ENCODE results near the gene RBM26. TPM values are rescaled to one million over a fixed set of nuclear protein-coding genes. Genes with fewer than 3 reads are reported as not detected.
"Not testable (repeated sequence)": the region's sequence is repeated elsewhere in the genome, so short reads cannot be mapped to it uniquely, and the experiment has no call there.

RBM26 gene
- total RNA-seq, 4 donors from 2014 or later, result 34.8 to 96.6 (median 44.5) TPM

- Histone ChIP-seq H3K27me3 (no peaks in the 10 kb centered on the region), H3K9me3 (no peaks in the 10 kb centered on the region), H3K4me3 (no peak overlapping the region), H3K36me3 (no peaks in the 10 kb centered on the region), H3K4me1 (no peaks in the 10 kb centered on the region), H3K27ac (no peak overlapping the region)
- no peak for DNase-seq
- TF ChIP-seq POLR2A (IDR thresholded peaks at IDR 0.05) (no peak), CTCF (IDR thresholded peaks at IDR 0.05) (no peak)
These were observed 120.9 kb downstream of the RBM26 start for GRCh38 chr13:79285159-79285558.

- TF ChIP-seq POLR2A (IDR thresholded peaks at IDR 0.05) (no peak), CTCF (IDR thresholded peaks at IDR 0.05) (no peak)
- no peak for DNase-seq
- Histone ChIP-seq H3K4me3 (no peak overlapping the region), H3K27ac (no peak overlapping the region), H3K27me3 (no peaks in the 10 kb centered on the region), H3K4me1 (no peaks in the 10 kb centered on the region), H3K36me3 (no peaks in the 10 kb centered on the region), H3K9me3 (no peaks in the 10 kb centered on the region)
These were observed 122.3 kb downstream of the RBM26 start for GRCh38 chr13:79283742-79284141.

GRCh38 chr13:79282976-79283375 is 123.1 kb downstream of the RBM26 start:
- Histone ChIP-seq H3K27ac (no peak overlapping the region), H3K36me3 (no peaks in the 10 kb centered on the region), H3K4me3 (no peak overlapping the region), H3K27me3 (no peaks in the 10 kb centered on the region), H3K9me3 (no peaks in the 10 kb centered on the region), H3K4me1 (no peaks in the 10 kb centered on the region)
- TF ChIP-seq CTCF (IDR thresholded peaks at IDR 0.05) (no peak), POLR2A (IDR thresholded peaks at IDR 0.05) (no peak)
- no peak for DNase-seq

GRCh38 chr13:79282508-79282907 is 123.5 kb downstream of the RBM26 start:
- H3K27ac ChIP-seq, result no peak overlapping the region
- H3K4me3 ChIP-seq, result no peak overlapping the region
- no peaks in the 10 kb centered on the region for H3K27me3 ChIP-seq
- DNase-seq, result no peak
- H3K4me1 ChIP-seq, result no peaks in the 10 kb centered on the region
- no peaks in the 10 kb centered on the region for H3K36me3 ChIP-seq
- no peaks in the 10 kb centered on the region for H3K9me3 ChIP-seq
- no peak for TF ChIP-seq POLR2A (IDR thresholded peaks at IDR 0.05)
- TF ChIP-seq CTCF (IDR thresholded peaks at IDR 0.05), result no peak

GRCh38 chr13:79281339-79281747 is 124.7 kb downstream of the RBM26 start:
- no peak overlapping the region for H3K27ac ChIP-seq
- DNase-seq, result no peak
- H3K27me3 ChIP-seq, result no peaks in the 10 kb centered on the region
- no peaks in the 10 kb centered on the region for H3K9me3 ChIP-seq
- H3K4me1 ChIP-seq, result no peaks in the 10 kb centered on the region
- H3K4me3 ChIP-seq, result no peak overlapping the region
- no peaks in the 10 kb centered on the region for H3K36me3 ChIP-seq
- TF ChIP-seq CTCF (IDR thresholded peaks at IDR 0.05) (no peak), POLR2A (IDR thresholded peaks at IDR 0.05) (no peak)

- H3K27ac ChIP-seq, H3K9me3 ChIP-seq, H3K4me3 ChIP-seq, H3K36me3 ChIP-seq, H3K4me1 ChIP-seq, H3K27me3 ChIP-seq, DNase-seq: not testable (repeated sequence)
These were observed 126.3 kb downstream of the RBM26 start for GRCh38 chr13:79279735-79280134.

Data from Peyer's patch (tissue), 4 donors.